Sigmoid colon (tissue), 7 donors: ENCODE results near the gene GPS1. TPM values are rescaled to one million over a fixed set of nuclear protein-coding genes. Genes with fewer than 3 reads are reported as not detected.

Experiments
- DNase-seq: peaks from one replicate; pipeline ENCODE4 v3.0.0-alpha.2; 2019
- H3K27ac ChIP-seq, 4 donors: fragments of 200-600 bp; sonication (generic); one replicate each; pipeline ENCODE4 v1.5.1; 2016 to 2019; ENCODE audit warnings: mild to moderate bottlenecking in 1 of 4
- H3K27me3 ChIP-seq, 3 donors: fragments of 200-600 bp; sonication (generic); one replicate each; pipeline ENCODE4 v1.5.1; 2019; ENCODE audit warnings: mild to moderate bottlenecking in 1 of 3
- H3K36me3 ChIP-seq, 4 donors: fragments of 200-600 bp; sonication (generic); one replicate each; pipeline ENCODE4 v1.5.1; 2016 to 2019
- H3K4me1 ChIP-seq, 4 donors: fragments of 200-600 bp; sonication (generic); one replicate each; pipeline ENCODE4 v1.5.1; 2017 to 2019
- H3K4me3 ChIP-seq, 4 donors: fragments of 200-600 bp; sonication (generic); one replicate each; pipeline ENCODE4 v1.5.1; 2017 to 2019; ENCODE audit warnings: mild to moderate bottlenecking in 2 of 4, moderate library complexity in 1 of 4
- H3K9me3 ChIP-seq, 4 donors: fragments of 200-600 bp in 3 of 4; sonication (generic) in 3 of 4; one replicate each; pipeline versions ENCODE4 v1.5.1 to v1.6.1; 2013 to 2019
- EP300 ChIP-seq, 4 donors: sonication (generic); formaldehyde crosslinking; IDR thresholded peaks; one replicate each; pipeline ENCODE4 v1.6.1; 2017; ENCODE audit warnings: antibody characterized with exemption in 4 of 4
- POLR2A ChIP-seq, 2 donors: fragments of 450-650 bp; IDR thresholded peaks; one replicate each; pipeline ENCODE4 v1.6.1; 2016; ENCODE audit warnings: antibody characterized with exemption in 2 of 2, mild to moderate bottlenecking in 2 of 2, moderate library complexity in 2 of 2
- POLR2AphosphoS5 ChIP-seq, 4 donors: sonication (generic); formaldehyde crosslinking; IDR thresholded peaks; one replicate each; pipeline ENCODE4 v1.6.1; 2017; ENCODE audit warnings: antibody characterized with exemption in 4 of 4
- whole genome bisulfite sequencing, 2 donors: extraction: QIAGEN DNeasy Blood & Tissue Kit; methylation state at CpG; one replicate each; pipeline ENCODE4 v1.1.7; 2013; 5-methylcytosine and 5-hydroxymethylcytosine counted together
- intact Hi-C: fragments of 100-400 bp; cut with DNase I; formaldehyde crosslinking; loops from one replicate; pipeline ENCODE4 v1.15.1; 2023
- polyA plus RNA-seq, 3 donors: library from polyadenylated mRNA; stranded (reverse); fragments of 200-250 nt; gene quantifications; one replicate each; pipeline ENCODE4 v1.2.3, GENCODE V29; 2013
- total RNA-seq, 4 donors: library from RNA; depleted of rRNA; stranded (reverse); fragments of >200 nt; gene quantifications; one replicate each; pipeline ENCODE4 v1.1.0, GENCODE V29; 2016
- TF ChIP-seq, protein P1 (sequence below), 4 experiments: fragments of 450-650 bp in 3 of 4; fragments of 200-600 bp in 1 of 4; IDR thresholded peaks; one replicate each; pipeline ENCODE4 v1.5.1; 2016 to 2019; ENCODE audit warnings: antibody characterized with exemption in 4 of 4, mild to moderate bottlenecking in 3 of 4, moderate library complexity in 2 of 4
- donor health status: healthy with polysubstance abuse.
- donor health status: Bipolar disorder and iron deficiency.
- donor health status: healthy.

The GPS1 gene
- total and polyA plus RNA-seq, 7 donors = 64.6 to 83.6 (median 69.1) TPM

GRCh38 chr17:82050152-82050760, 1.4 kb upstream of the GPS1 start:
- TF ChIP-seq, protein P1, sequence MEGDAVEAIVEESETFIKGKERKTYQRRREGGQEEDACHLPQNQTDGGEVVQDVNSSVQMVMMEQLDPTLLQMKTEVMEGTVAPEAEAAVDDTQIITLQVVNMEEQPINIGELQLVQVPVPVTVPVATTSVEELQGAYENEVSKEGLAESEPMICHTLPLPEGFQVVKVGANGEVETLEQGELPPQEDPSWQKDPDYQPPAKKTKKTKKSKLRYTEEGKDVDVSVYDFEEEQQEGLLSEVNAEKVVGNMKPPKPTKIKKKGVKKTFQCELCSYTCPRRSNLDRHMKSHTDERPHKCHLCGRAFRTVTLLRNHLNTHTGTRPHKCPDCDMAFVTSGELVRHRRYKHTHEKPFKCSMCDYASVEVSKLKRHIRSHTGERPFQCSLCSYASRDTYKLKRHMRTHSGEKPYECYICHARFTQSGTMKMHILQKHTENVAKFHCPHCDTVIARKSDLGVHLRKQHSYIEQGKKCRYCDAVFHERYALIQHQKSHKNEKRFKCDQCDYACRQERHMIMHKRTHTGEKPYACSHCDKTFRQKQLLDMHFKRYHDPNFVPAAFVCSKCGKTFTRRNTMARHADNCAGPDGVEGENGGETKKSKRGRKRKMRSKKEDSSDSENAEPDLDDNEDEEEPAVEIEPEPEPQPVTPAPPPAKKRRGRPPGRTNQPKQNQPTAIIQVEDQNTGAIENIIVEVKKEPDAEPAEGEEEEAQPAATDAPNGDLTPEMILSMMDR (IDR thresholded peaks at IDR 0.05) = no peak
- TF ChIP-seq POLR2AphosphoS5 (IDR thresholded peaks at IDR 0.05) (no peak), EP300 (IDR thresholded peaks at IDR 0.05) (no peak), POLR2A (IDR thresholded peaks at IDR 0.05) (no peak)
- H3K27me3 ChIP-seq = no peaks in the 10 kb centered on the region
- WGBS, 2 donors = 89 to 91% methylated on average over 28 of the region's 28 CpGs
- H3K4me1 ChIP-seq = peaks cover 0 to 38% (median 35%) of the 10 kb centered on the region in 4 donors
- no peak for DNase-seq
- H3K4me3 ChIP-seq = peak overlapping the region in 3 of 4 donors; percentile 83 to 90 (median 89)
- H3K9me3 ChIP-seq = no peaks in the 10 kb centered on the region
- H3K27ac ChIP-seq = peak overlapping the region in 3 of 4 donors; percentile 66 to 84 (median 77)
- peaks cover 10 to 58% (median 16%) of the 10 kb centered on the region in 4 donors for H3K36me3 ChIP-seq
- intact Hi-C loops = no loop called here

DNA sequence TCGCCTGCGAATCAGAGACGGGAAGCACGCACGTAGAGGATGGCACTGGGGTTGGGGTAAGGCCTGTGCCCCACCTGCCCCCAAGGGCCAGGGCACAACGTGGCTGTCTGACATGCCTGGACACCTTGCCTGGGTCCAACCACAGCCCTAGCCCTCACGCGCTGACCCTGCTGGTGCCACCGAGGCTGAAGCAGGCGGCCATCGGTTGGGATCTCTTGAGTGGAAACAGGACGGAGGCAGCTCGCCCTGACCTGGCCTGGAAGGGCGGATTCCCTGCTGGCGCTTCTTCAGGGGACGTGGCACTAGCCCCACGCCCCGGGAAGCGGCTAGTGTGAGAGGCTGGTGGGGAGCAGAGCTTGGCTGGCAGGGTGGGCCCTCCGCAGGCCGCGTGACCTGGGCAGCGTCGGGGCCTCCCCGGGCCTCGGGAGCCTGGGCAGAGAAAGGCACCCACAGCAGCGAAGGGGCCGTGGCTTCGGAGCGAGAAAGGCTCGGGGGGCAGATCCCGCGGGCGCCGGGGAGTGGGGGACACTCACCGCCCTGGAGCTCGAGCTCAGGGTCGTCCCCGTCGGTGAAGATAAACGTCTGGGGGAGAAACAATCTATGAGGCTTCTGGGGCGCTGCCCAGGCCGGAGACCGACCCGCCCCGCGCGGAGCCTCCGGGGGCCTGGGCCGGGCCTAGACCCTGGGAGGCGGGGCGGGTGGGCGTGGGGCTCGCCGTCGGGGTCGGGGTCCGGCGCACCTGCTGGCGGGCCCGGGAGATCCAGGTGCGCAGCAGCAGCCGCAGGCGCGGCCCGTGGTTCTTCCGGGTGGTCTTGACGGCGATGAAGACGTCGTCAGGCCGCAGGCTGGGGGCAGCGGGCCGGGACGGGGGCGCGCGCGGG, 697 bp upstream of the GPS1 start:
- Histone ChIP-seq H3K27me3 (no peaks in the 10 kb centered on the region), H3K4me1 (peaks cover 0 to 38% (median 35%) of the 10 kb centered on the region in 4 donors), H3K9me3 (no peaks in the 10 kb centered on the region), H3K4me3 (peak overlapping the region; percentile 54 to 90 (median 86)), H3K27ac (peak overlapping the region; percentile 46 to 84 (median 72)), H3K36me3 (peaks cover 16 to 65% (median 21%) of the 10 kb centered on the region in 4 donors)
- no peak for DNase-seq
- WGBS, 2 donors = 17 to 19% methylated on average over 79 of the region's 79 CpGs
- TF ChIP-seq EP300 (IDR thresholded peaks at IDR 0.05) = no peak
- TF ChIP-seq, protein P1 (IDR thresholded peaks at IDR 0.05) = no peak
- no peak for TF ChIP-seq POLR2AphosphoS5 (IDR thresholded peaks at IDR 0.05)
- TF ChIP-seq POLR2A (IDR thresholded peaks at IDR 0.05) = no peak
- intact Hi-C loops = no loop called here

GRCh38 chr17:82052638-82053059, 951 bp downstream of the GPS1 start:
- Histone ChIP-seq H3K27ac (peak overlapping the region in 3 of 4 donors; percentile 66 to 84 (median 77)), H3K4me3 (peak overlapping the region; percentile 61 to 90 (median 86)), H3K36me3 (peaks cover 25 to 72% (median 34%) of the 10 kb centered on the region in 4 donors), H3K9me3 (no peaks in the 10 kb centered on the region), H3K27me3 (no peaks in the 10 kb centered on the region), H3K4me1 (peaks cover 0 to 38% (median 35%) of the 10 kb centered on the region in 4 donors)
- no peak for DNase-seq
- no peak for TF ChIP-seq POLR2A (IDR thresholded peaks at IDR 0.05)
- TF ChIP-seq EP300 (IDR thresholded peaks at IDR 0.05) = no peak
- TF ChIP-seq, protein P1 (IDR thresholded peaks at IDR 0.05) = no peak
- TF ChIP-seq POLR2AphosphoS5 (IDR thresholded peaks at IDR 0.05) = no peak
- intact Hi-C loops = no loop called here
- 14 to 29% methylated on average over 19 of the region's 19 CpGs for WGBS, 2 donors

- WGBS, 2 donors = 91 to 92% methylated on average over 19 of the region's 19 CpGs
- DNase-seq = no peak
- intact Hi-C loops = no loop called here
- Histone ChIP-seq H3K27ac (no peak overlapping the region), H3K9me3 (no peaks in the 10 kb centered on the region), H3K4me3 (peak overlapping the region in 2 of 4 donors; percentile 83 to 89), H3K36me3 (peaks cover 26 to 72% (median 35%) of the 10 kb centered on the region in 4 donors), H3K27me3 (no peaks in the 10 kb centered on the region), H3K4me1 (peaks cover 0 to 38% (median 35%) of the 10 kb centered on the region in 4 donors)
- TF ChIP-seq, protein P1 (IDR thresholded peaks at IDR 0.05) = no peak
- TF ChIP-seq EP300 (IDR thresholded peaks at IDR 0.05) (no peak), POLR2A (IDR thresholded peaks at IDR 0.05) (no peak), POLR2AphosphoS5 (IDR thresholded peaks at IDR 0.05) (no peak)
Measured at GRCh38 chr17:82053130-82053529, 1.4 kb downstream of the GPS1 start.
